ENCODE data around the gene JARID2. TPM values are rescaled to one million over a fixed set of nuclear protein-coding genes. Genes with fewer than 3 reads are reported as not detected.
A peak's percentile ranks its signal among the peaks of the same experiment; 100 is the strongest.

Gene JARID2
- total RNA-seq, 2 experiments from 2014 or later, result 19.0 to 19.5 TPM

- no peak for DNase-seq (ENCODE audit: low spot score)
- BruUV-seq (replicated peaks), result no TSS peak
- Histone ChIP-seq H3K27ac (ENCODE audit: low read depth, low read length, poor library complexity, severe bottlenecking) (no peak overlapping the region), H3K4me3 (ENCODE audit: low read depth, low read length, poor library complexity, severe bottlenecking) (no peak overlapping the region), H4K20me1 (ENCODE audit: insufficient read depth, low read length) (peaks cover 6% of the 10 kb centered on the region; the same call in 1 of the 2 replicates), H3K79me2 (ENCODE audit: insufficient read depth, low read depth, low read length) (peaks cover 43% of the 10 kb centered on the region; the same call in 1 of the 2 replicates), H3K9me2 (ENCODE audit: insufficient read depth, low read length) (no peaks in the 10 kb centered on the region), H3K4me1 (ENCODE audit: insufficient read depth, low read length, poor library complexity, severe bottlenecking) (peaks cover 50% of the 10 kb centered on the region), H3K9me3 (ENCODE audit: low read length) (peaks cover 9% of the 10 kb centered on the region), H2AFZ (ENCODE audit: low read length) (no peak overlapping the region), H3K4me2 (ENCODE audit: low read length) (peak overlapping the region; percentile 54), H3K36me3 (ENCODE audit: insufficient read depth, low read length) (peaks cover 7% of the 10 kb centered on the region)
- TF ChIP-seq, protein P1, sequence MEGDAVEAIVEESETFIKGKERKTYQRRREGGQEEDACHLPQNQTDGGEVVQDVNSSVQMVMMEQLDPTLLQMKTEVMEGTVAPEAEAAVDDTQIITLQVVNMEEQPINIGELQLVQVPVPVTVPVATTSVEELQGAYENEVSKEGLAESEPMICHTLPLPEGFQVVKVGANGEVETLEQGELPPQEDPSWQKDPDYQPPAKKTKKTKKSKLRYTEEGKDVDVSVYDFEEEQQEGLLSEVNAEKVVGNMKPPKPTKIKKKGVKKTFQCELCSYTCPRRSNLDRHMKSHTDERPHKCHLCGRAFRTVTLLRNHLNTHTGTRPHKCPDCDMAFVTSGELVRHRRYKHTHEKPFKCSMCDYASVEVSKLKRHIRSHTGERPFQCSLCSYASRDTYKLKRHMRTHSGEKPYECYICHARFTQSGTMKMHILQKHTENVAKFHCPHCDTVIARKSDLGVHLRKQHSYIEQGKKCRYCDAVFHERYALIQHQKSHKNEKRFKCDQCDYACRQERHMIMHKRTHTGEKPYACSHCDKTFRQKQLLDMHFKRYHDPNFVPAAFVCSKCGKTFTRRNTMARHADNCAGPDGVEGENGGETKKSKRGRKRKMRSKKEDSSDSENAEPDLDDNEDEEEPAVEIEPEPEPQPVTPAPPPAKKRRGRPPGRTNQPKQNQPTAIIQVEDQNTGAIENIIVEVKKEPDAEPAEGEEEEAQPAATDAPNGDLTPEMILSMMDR (conservative IDR thresholded peaks at IDR 0.05; ENCODE audit: low read length), result no peak
- no peak for TF ChIP-seq EZH2phosphoT487 (IDR thresholded peaks at IDR 0.05; ENCODE audit: borderline replicate concordance, low read depth, low read length)
- CTCF ChIA-PET (ENCODE audit: unreplicated experiment), result no interaction called here
- POLR2A ChIA-PET, result interaction anchor here (0.7 to 2.6 kb wide), 3 partner anchors 14 to 95 kb away, joined by 3 to 10 read pairs (median 5); no protein-coding TSS in a partner anchor
- intact Hi-C loops (cut with micrococcal nuclease; ENCODE audit: unreplicated experiment), result no loop called here
Measured at GRCh38 chr6:15324427-15324985, 78.6 kb downstream of the JARID2 start.

- peaks cover 7% of the 10 kb centered on the region for H3K36me3 ChIP-seq (ENCODE audit: insufficient read depth, low read length)
- no TSS peak for BruUV-seq (replicated peaks)
- H3K4me1 ChIP-seq (ENCODE audit: insufficient read depth, low read length, poor library complexity, severe bottlenecking), result peaks cover 61% of the 10 kb centered on the region
- H3K27ac ChIP-seq (ENCODE audit: low read depth, low read length, poor library complexity, severe bottlenecking), result no peak overlapping the region
- intact Hi-C loops (cut with micrococcal nuclease; ENCODE audit: unreplicated experiment), result loop anchor here (5.0 kb wide), 1 partner anchor 58 kb away; no protein-coding TSS in a partner anchor
- H3K9me3 ChIP-seq (ENCODE audit: low read length), result peaks cover 9% of the 10 kb centered on the region
- TF ChIP-seq EZH2phosphoT487 (IDR thresholded peaks at IDR 0.05; ENCODE audit: borderline replicate concordance, low read depth, low read length), result no peak
- TF ChIP-seq, protein P1 (conservative IDR thresholded peaks at IDR 0.05; ENCODE audit: low read length), result no peak
- H3K79me2 ChIP-seq (ENCODE audit: insufficient read depth, low read depth, low read length), result peaks cover 51% of the 10 kb centered on the region; the same call in 1 of the 2 replicates
- ChIA-PET POLR2A (interaction anchor here (0.6 to 2.6 kb wide), 5 partner anchors 11 to 149 kb away, joined by 5 to 10 read pairs (median 5); no protein-coding TSS in a partner anchor), CTCF (ENCODE audit: unreplicated experiment) (interaction anchor here (1.1 kb wide), 1 partner anchor 24 kb away, joined by 3 read pairs; no protein-coding TSS in a partner anchor)
- H3K9me2 ChIP-seq (ENCODE audit: insufficient read depth, low read length), result no peaks in the 10 kb centered on the region
- no peak overlapping the region for H2AFZ ChIP-seq (ENCODE audit: low read length)
- H3K4me3 ChIP-seq (ENCODE audit: low read depth, low read length, poor library complexity, severe bottlenecking), result peak overlapping the region; percentile 28
- peak overlapping the region; percentile 54 for H3K4me2 ChIP-seq (ENCODE audit: low read length)
- DNase-seq (ENCODE audit: low spot score), result no peak
- H4K20me1 ChIP-seq (ENCODE audit: insufficient read depth, low read length), result peaks cover 10% of the 10 kb centered on the region; the same call in 1 of the 2 replicates
Measured at GRCh38 chr6:15325540-15325955, 79.7 kb downstream of the JARID2 start.
